ENCODE results near the gene CMTM2.

The CMTM2 gene

GRCh38 chr16:66637806-66638205 is 58.5 kb downstream of the CMTM2 start:
- DNase-seq = no peak
